ENCODE results near the gene DISC1. TPM values are rescaled to one million over a fixed set of nuclear protein-coding genes. Genes with fewer than 3 reads are reported as not detected.

Gene DISC1
- total RNA-seq, 1 donor from 2014 or later, result 12.3 TPM

GRCh38 chr1:231882790-231883189 lies 256.2 kb downstream of the DISC1 start:
- intact Hi-C loops (cut with DNase I), result no loop called here
- DNase-seq (ENCODE audit: extremely low spot score in 2 of 2), result no peak
- Histone ChIP-seq H3K9me3 (no peaks in the 10 kb centered on the region), H3K27ac (no peak overlapping the region), H3K36me3 (no peaks in the 10 kb centered on the region), H3K4me3 (no peak overlapping the region), H3K4me1 (no peaks in the 10 kb centered on the region), H3K27me3 (no peaks in the 10 kb centered on the region)
- no peak for TF ChIP-seq CTCF (IDR thresholded peaks at IDR 0.05)
- no peak for TF ChIP-seq POLR2AphosphoS5 (IDR thresholded peaks at IDR 0.05; ENCODE audit: insufficient read depth in 1 of 2, low read depth in 1 of 2)
- no peak for TF ChIP-seq POLR2A (IDR thresholded peaks at IDR 0.05)

- H3K27ac ChIP-seq, result no peak overlapping the region
- DNase-seq (ENCODE audit: extremely low spot score in 2 of 2), result no peak
- TF ChIP-seq POLR2AphosphoS5 (IDR thresholded peaks at IDR 0.05; ENCODE audit: insufficient read depth in 1 of 2, low read depth in 1 of 2), result no peak
- no peak for TF ChIP-seq CTCF (IDR thresholded peaks at IDR 0.05)
- TF ChIP-seq POLR2A (IDR thresholded peaks at IDR 0.05), result no peak
- no peaks in the 10 kb centered on the region for H3K27me3 ChIP-seq
- no peaks in the 10 kb centered on the region for H3K36me3 ChIP-seq
- no peak overlapping the region for H3K4me3 ChIP-seq
- H3K9me3 ChIP-seq, result no peaks in the 10 kb centered on the region
- intact Hi-C loops (cut with DNase I), result no loop called here
- H3K4me1 ChIP-seq, result no peaks in the 10 kb centered on the region
Measured at GRCh38 chr1:231883382-231883781, 256.8 kb downstream of the DISC1 start.

GRCh38 chr1:231885209-231885854 lies 258.7 kb downstream of the DISC1 start:
- DNase-seq (ENCODE audit: extremely low spot score in 2 of 2), result no peak
- no peaks in the 10 kb centered on the region for H3K4me1 ChIP-seq
- no peak overlapping the region for H3K4me3 ChIP-seq
- H3K9me3 ChIP-seq, result no peaks in the 10 kb centered on the region
- intact Hi-C loops (cut with DNase I), result no loop called here
- no peaks in the 10 kb centered on the region for H3K27me3 ChIP-seq
- TF ChIP-seq CTCF (IDR thresholded peaks at IDR 0.05) (no peak), POLR2A (IDR thresholded peaks at IDR 0.05) (no peak), POLR2AphosphoS5 (IDR thresholded peaks at IDR 0.05; ENCODE audit: insufficient read depth in 1 of 2, low read depth in 1 of 2) (no peak)
- H3K36me3 ChIP-seq, result no peaks in the 10 kb centered on the region
- H3K27ac ChIP-seq, result no peak overlapping the region

GRCh38 chr1:231887166-231887565 lies 260.6 kb downstream of the DISC1 start:
- TF ChIP-seq CTCF (IDR thresholded peaks at IDR 0.05), result no peak
- TF ChIP-seq POLR2AphosphoS5 (IDR thresholded peaks at IDR 0.05; ENCODE audit: insufficient read depth in 1 of 2, low read depth in 1 of 2), result no peak
- TF ChIP-seq POLR2A (IDR thresholded peaks at IDR 0.05), result no peak
- no peaks in the 10 kb centered on the region for H3K36me3 ChIP-seq

GRCh38 chr1:231887866-231888265 lies 261.3 kb downstream of the DISC1 start:
- no peaks in the 10 kb centered on the region for H3K9me3 ChIP-seq
- H3K4me3 ChIP-seq, result no peak overlapping the region
- no peaks in the 10 kb centered on the region for H3K27me3 ChIP-seq
- no peak for DNase-seq (ENCODE audit: extremely low spot score in 2 of 2)
- no peaks in the 10 kb centered on the region for H3K36me3 ChIP-seq
- intact Hi-C loops (cut with DNase I), result no loop called here
- no peak overlapping the region for H3K27ac ChIP-seq
- no peak for TF ChIP-seq POLR2AphosphoS5 (IDR thresholded peaks at IDR 0.05; ENCODE audit: insufficient read depth in 1 of 2, low read depth in 1 of 2)
- TF ChIP-seq CTCF (IDR thresholded peaks at IDR 0.05), result no peak
- TF ChIP-seq POLR2A (IDR thresholded peaks at IDR 0.05), result no peak
- H3K4me1 ChIP-seq, result no peaks in the 10 kb centered on the region

More at GRCh38 chr1:231887166-231887565, 260.6 kb downstream of the DISC1 start:
- Histone ChIP-seq H3K27me3 (no peaks in the 10 kb centered on the region), H3K9me3 (no peaks in the 10 kb centered on the region), H3K4me3 (no peak overlapping the region), H3K27ac (no peak overlapping the region), H3K4me1 (no peaks in the 10 kb centered on the region)
- no peak for DNase-seq (ENCODE audit: extremely low spot score in 2 of 2)
- intact Hi-C loops (cut with DNase I), result no loop called here

Measured in vagina (tissue), 2 donors.